HCT116 (cell line): ENCODE measurements around the gene DHRS2. TPM values are rescaled to one million over a fixed set of nuclear protein-coding genes. Genes with fewer than 3 reads are reported as not detected.

Experiments used
- ATAC-seq: fragments of 200-7000 bp; cut with Tn5 transposase; 2 replicates; pipeline ENCODE4 v1.9.1; 2020; ENCODE audit warnings: mild to moderate bottlenecking, moderate library complexity
- BruUV-seq: library from RNA; stranded (reverse); fragments of 400-500 nt; replicated peaks from 2 replicates; lab custom pipeline; 2021; lab: Mats Ljungman, UMichigan
- CTCF ChIA-PET: fragments of 300-600 bp; sonication (Branson Sonifier 250); formaldehyde crosslinking; loops from one replicate; lab custom pipeline; 2021; ENCODE audit warnings: antibody characterized with exemption; lab: Charles Lee
- POLR2A ChIA-PET: fragments of 300-600, 350-600 bp; sonication (Branson Sonifier 250); formaldehyde crosslinking; loops from one replicate; lab custom pipeline; 2021; ENCODE audit warnings: antibody characterized with exemption; lab: Charles Lee
- RAD21 ChIA-PET, 2 experiments: fragments of 300-600 bp; sonication (Branson Sonifier 250); formaldehyde crosslinking; loops; one replicate each; lab custom pipeline; 2023; ENCODE audit warnings: low total read pairs in 2 of 2; ENCODE audit not compliant: uncharacterized antibody in 2 of 2, unreplicated experiment in 2 of 2, low non-redundant PET in 1 of 2; lab: Charles Lee
- DNase-seq: peaks from one replicate; pipeline ENCODE4 v3.0.0-alpha.2; 2010; ENCODE audit warnings: low read depth, low spot score
- H2AFZ ChIP-seq: fragments of 200-600 bp; shearing (Covaris generic), sonication (generic); 2 replicates; pipeline ENCODE4 v1.6.1; 2017; ENCODE audit warnings: low read depth, mixed run types, mixed read lengths, antibody characterized with exemption, low read length; ENCODE audit not compliant: poor library complexity, severe bottlenecking
- H3K27ac ChIP-seq: 2 replicates; pipeline ENCODE4 v1.5.1; 2012; ENCODE audit warnings: low read depth, low read length
- H3K27me3 ChIP-seq: fragments of 200-600 bp; sonication (generic); 2 replicates; pipeline ENCODE4 v1.6.1; 2016; ENCODE audit warnings: mixed run types, low read length, mixed read lengths; ENCODE audit not compliant: insufficient read depth
- H3K36me3 ChIP-seq, 2 experiments: fragments of 200-500 bp in 1 of 2; fragments of 200-600 bp in 1 of 2; sonication (Bioruptor generic) in 1 of 2; sonication (generic) in 1 of 2; 2 replicates each; pipeline versions ENCODE4 v1.5.1 to v1.6.1; 2014 to 2016; ENCODE audit warnings: low read length in 2 of 2, inconsistent platforms in 1 of 2, mixed read lengths in 1 of 2, mixed run types in 1 of 2; ENCODE audit not compliant: insufficient read depth in 2 of 2, control insufficient read depth in 1 of 2
- H3K4me1 ChIP-seq, 2 experiments: fragments of 200-600 bp in 1 of 2; sonication (generic) in 1 of 2; 2 replicates each; pipeline versions ENCODE4 v1.5.1 to v1.6.1; 2012 to 2017; ENCODE audit warnings: low read length in 2 of 2, inconsistent platforms in 1 of 2, mild to moderate bottlenecking in 1 of 2, mixed read lengths in 1 of 2, mixed run types in 1 of 2, moderate library complexity in 1 of 2; ENCODE audit not compliant: insufficient read depth in 2 of 2, control insufficient read depth in 1 of 2
- H3K4me2 ChIP-seq: fragments of 200-600 bp; sonication (generic); 2 replicates; pipeline ENCODE4 v1.6.1; 2017; ENCODE audit warnings: mixed run types, low read length, mixed read lengths
- H3K4me3 ChIP-seq, 2 experiments: fragments of 200-600 bp in 1 of 2; sonication (generic) in 1 of 2; replicated peaks in 1 of 2; 2 replicates each; pipeline ENCODE4 v1.5.1; 2011 to 2016; ENCODE audit warnings: low read length in 2 of 2, control low read depth in 1 of 2, low read depth in 1 of 2, mild to moderate bottlenecking in 1 of 2, mixed read lengths in 1 of 2, mixed run types in 1 of 2
- H3K79me2 ChIP-seq: fragments of 200-600 bp; sonication (generic); 2 replicates; pipeline ENCODE4 v1.6.1; 2017; ENCODE audit warnings: mild to moderate bottlenecking, mixed run types, low read length, moderate library complexity, mixed read lengths; ENCODE audit not compliant: insufficient read depth
- H3K9ac ChIP-seq: fragments of 200-600 bp; sonication (generic); 2 replicates; pipeline ENCODE4 v1.6.1; 2016; ENCODE audit warnings: low read length, mixed read lengths
- H3K9me2 ChIP-seq: fragments of 200-600 bp; sonication (generic), shearing (Covaris generic); 2 replicates; pipeline ENCODE4 v1.6.1; 2017; ENCODE audit warnings: mixed run types, mild to moderate bottlenecking, moderate library complexity; ENCODE audit not compliant: insufficient read depth
- H3K9me3 ChIP-seq, 2 experiments: fragments of 200-500 bp in 1 of 2; fragments of 200-600 bp in 1 of 2; sonication (Bioruptor generic) in 1 of 2; sonication (generic) in 1 of 2; 2 replicates each; pipeline ENCODE4 v1.6.1; 2014 to 2017; ENCODE audit warnings: low read length in 2 of 2, mixed read lengths in 2 of 2, inconsistent platforms in 1 of 2, low read depth in 1 of 2, mild to moderate bottlenecking in 1 of 2, mixed run types in 1 of 2, moderate library complexity in 1 of 2; ENCODE audit not compliant: control insufficient read depth in 1 of 2, insufficient read depth in 1 of 2
- H4K20me1 ChIP-seq: fragments of 200-600 bp; sonication (generic), shearing (Covaris generic); 2 replicates; pipeline ENCODE4 v1.6.1; 2017; ENCODE audit warnings: mixed run types, mild to moderate bottlenecking, moderate library complexity; ENCODE audit not compliant: insufficient read depth
- ATF3 ChIP-seq: IDR thresholded peaks from 2 replicates; pipeline ENCODE4 v1.6.1; 2012
- POLR2A ChIP-seq: IDR thresholded peaks from 2 replicates; pipeline ENCODE4 v1.7.0; 2011; ENCODE audit warnings: borderline replicate concordance; ENCODE audit not compliant: insufficient read depth, insufficient read length; ENCODE audit errors: extremely low read depth
- SIN3A ChIP-seq: IDR thresholded peaks from 2 replicates; pipeline ENCODE4 v1.6.1; 2012; ENCODE audit warnings: low read depth
- intact Hi-C: fragments of 100-400 bp; cut with micrococcal nuclease; formaldehyde crosslinking; loops from 2 replicates; pipeline ENCODE4 v1.10.0; 2022
- total RNA-seq: library from RNA; stranded (reverse); gene quantifications from one replicate; pipeline ENCODE4 v1.2.1, GENCODE V29; 2021; ENCODE audit not compliant: unreplicated experiment

Gene DHRS2
- total RNA-seq, 1 experiment from 2014 or later: 10.0 TPM

GRCh38 chr14:23639891-23640523 lies 3.8 kb downstream of the DHRS2 start:
- H3K36me3 ChIP-seq: no peaks in the 10 kb centered on the region
- no peaks in the 10 kb centered on the region for H4K20me1 ChIP-seq
- no peaks in the 10 kb centered on the region for H3K27me3 ChIP-seq
- TF ChIP-seq SIN3A (no peak), POLR2A (peak; percentile 72)
- no peak overlapping the region for H3K27ac ChIP-seq
- no peak overlapping the region for H3K4me3 ChIP-seq
- intact Hi-C loops: no loop called here
- ATAC-seq (no peak), DNase-seq (no peak)
- no TSS peak for BruUV-seq
- H3K79me2 ChIP-seq: no peaks in the 10 kb centered on the region
- ChIA-PET RAD21 (no interaction called here), CTCF (interaction anchor here (1.4 to 3.1 kb wide), 3 partner anchors 8 to 271 kb away, joined by 6 to 22 read pairs (median 7); no protein-coding TSS in a partner anchor), POLR2A (interaction anchor here (0.8 kb wide), 1 partner anchor 8 kb away, joined by 3 read pairs; no protein-coding TSS in a partner anchor)
- no peaks in the 10 kb centered on the region for H3K9me3 ChIP-seq
- H3K9ac ChIP-seq: no peak overlapping the region
- H3K4me1 ChIP-seq: peaks cover 12 to 17% of the 10 kb centered on the region in 2 experiments
- 0 out of 2 replicates have a peak overlapping the region, but pooled peaks have one; percentile 15 for H3K4me2 ChIP-seq
- H3K9me2 ChIP-seq: no peaks in the 10 kb centered on the region
- H2AFZ ChIP-seq: no peak overlapping the region

GRCh38 chr14:23640524-23641141 lies 4.5 kb downstream of the DHRS2 start:
- no peaks in the 10 kb centered on the region for H3K36me3 ChIP-seq
- no peak for TF ChIP-seq SIN3A
- TF ChIP-seq ATF3: no peak
- TF ChIP-seq, all 23 proteins: peak for 0
- peak; percentile 46; the same call in 1 of the 2 replicates for ATAC-seq
- H3K4me2 ChIP-seq: 0 out of 2 replicates have a peak overlapping the region, but pooled peaks have one; percentile 15
- no peak overlapping the region for H2AFZ ChIP-seq
- CTCF ChIA-PET: interaction anchor here (1.4 to 3.1 kb wide), 3 partner anchors 9 to 270 kb away, joined by 6 to 22 read pairs (median 7); no protein-coding TSS in a partner anchor
- H3K4me1 ChIP-seq: peaks cover 12 to 17% of the 10 kb centered on the region in 2 experiments
- H4K20me1 ChIP-seq: no peaks in the 10 kb centered on the region
- BruUV-seq: no TSS peak
- H3K27ac ChIP-seq: no peak overlapping the region
- POLR2A ChIA-PET: interaction anchor here (0.8 kb wide), 1 partner anchor 9 kb away, joined by 3 read pairs; no protein-coding TSS in a partner anchor
- H3K9ac ChIP-seq: no peak overlapping the region
- no peaks in the 10 kb centered on the region for H3K79me2 ChIP-seq
- intact Hi-C loops: no loop called here
- no peak overlapping the region for H3K4me3 ChIP-seq
- RAD21 ChIA-PET: no interaction called here
- no peaks in the 10 kb centered on the region for H3K9me3 ChIP-seq
- DNase-seq: no peak
- H3K27me3 ChIP-seq: no peaks in the 10 kb centered on the region
- no peaks in the 10 kb centered on the region for H3K9me2 ChIP-seq
